SH-SY5Y (cell line): ENCODE results near the gene FSTL5.

Experiments
- GATA2 ChIP-seq: IDR thresholded peaks from 2 replicates; pipeline ENCODE4 v1.6.1; 2011; ENCODE audit warnings: mild to moderate bottlenecking, low read depth, low read length
- GATA3 ChIP-seq: IDR thresholded peaks from 2 replicates; pipeline ENCODE4 v1.6.1; 2011; ENCODE audit warnings: low read depth, mild to moderate bottlenecking, low read length, moderate library complexity

- TF ChIP-seq GATA3 (no peak), GATA2 (no peak)
These were observed 533.9 kb downstream of the FSTL5 start for GRCh38 chr4:161629694-161630441.
